NCI-H1092 treated with DMSO at 0.1 percent for 48 hours (cell line): Measurements from ENCODE around the gene DDX39A.

ENCODE experiments used
- DNase-seq: peaks from one replicate; lab custom pipeline; 2025; lab: John Stamatoyannopoulos, UW

The DDX39A gene

DNA sequence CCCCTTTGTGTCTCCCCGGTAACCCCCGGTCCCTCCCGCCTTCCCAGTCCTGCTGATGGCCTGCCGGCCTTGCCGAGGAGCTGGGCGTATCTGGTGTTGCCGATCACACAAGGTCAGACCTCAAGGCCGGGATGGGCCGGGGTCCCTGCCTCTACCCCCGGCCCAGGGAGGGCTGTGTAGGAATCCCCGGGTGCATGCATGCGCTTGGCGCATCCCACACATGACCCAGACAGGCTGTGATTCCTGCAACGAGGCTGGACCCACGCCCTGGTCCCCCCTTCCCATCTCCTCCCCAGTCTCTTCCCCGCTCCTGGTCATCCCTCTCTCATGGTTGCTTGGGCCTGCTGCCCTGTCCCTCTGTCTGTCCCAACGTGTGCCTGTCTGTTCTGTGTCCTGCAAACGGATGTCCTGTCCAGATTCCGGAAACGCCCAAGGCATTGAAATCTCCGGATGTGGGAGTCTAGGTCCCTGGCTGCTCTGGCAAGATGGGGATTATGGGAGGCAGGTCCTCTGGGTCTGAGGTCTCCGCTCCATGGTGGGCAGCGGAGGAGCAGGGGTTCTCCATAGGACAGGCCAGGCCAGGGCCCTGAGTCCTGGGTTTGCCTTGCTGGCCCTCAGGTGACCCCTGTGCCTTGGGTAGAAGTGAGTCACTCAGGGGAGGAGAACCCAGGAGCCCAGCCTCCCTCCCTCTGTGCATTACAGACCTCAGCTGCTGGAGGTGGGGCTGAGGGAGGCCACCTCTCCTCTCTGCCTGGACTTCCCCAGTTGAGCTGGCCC is 15.6 kb upstream of the DDX39A start:
- DNase-seq, result no peak

DNA sequence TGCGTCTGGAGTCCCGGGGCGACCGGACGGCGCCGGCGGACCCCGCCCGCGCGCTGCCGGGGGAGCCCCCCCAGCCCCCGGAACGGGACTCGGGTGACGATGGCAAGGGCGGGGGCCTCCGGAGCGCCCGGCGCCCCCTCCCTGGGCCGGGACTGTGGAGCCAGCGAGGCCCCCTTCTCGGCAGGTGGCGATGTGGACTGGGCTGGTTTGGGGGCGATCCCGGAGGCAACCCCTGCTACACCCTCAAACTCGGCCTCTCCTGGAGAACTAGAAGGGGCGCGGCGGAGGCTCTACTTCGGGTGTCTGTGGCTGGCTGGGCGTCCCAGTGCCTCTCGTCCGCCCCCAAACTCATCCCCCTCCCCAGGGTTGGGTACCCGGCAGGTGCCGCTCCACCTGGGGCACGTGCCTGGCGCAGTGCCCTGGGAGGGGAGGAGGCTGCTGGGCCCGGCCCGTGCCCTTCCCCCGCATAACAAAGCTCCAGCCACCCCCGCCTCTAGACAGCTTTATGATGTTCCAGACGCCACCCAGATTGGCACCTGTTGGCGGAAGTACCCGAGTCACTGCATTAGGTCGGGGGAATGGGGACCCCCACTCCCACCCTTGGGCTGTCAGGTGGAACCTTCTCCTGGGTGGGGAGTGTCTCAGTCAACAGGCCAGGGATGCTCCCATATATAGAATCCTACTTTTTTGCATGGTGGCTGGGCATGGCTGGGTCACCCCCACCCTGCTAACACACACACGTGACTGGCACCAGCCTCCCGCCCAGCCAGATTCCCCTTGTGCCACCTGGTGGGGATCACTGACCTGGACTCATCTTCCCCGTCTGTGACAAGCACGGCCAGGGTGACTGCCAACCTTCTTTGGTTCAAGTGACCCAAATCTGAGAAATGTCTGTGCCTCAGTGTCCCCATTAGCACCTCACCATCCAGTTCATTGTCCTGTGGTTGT is 14.7 kb upstream of the DDX39A start:
- DNase-seq, result peak; percentile 53

DNA sequence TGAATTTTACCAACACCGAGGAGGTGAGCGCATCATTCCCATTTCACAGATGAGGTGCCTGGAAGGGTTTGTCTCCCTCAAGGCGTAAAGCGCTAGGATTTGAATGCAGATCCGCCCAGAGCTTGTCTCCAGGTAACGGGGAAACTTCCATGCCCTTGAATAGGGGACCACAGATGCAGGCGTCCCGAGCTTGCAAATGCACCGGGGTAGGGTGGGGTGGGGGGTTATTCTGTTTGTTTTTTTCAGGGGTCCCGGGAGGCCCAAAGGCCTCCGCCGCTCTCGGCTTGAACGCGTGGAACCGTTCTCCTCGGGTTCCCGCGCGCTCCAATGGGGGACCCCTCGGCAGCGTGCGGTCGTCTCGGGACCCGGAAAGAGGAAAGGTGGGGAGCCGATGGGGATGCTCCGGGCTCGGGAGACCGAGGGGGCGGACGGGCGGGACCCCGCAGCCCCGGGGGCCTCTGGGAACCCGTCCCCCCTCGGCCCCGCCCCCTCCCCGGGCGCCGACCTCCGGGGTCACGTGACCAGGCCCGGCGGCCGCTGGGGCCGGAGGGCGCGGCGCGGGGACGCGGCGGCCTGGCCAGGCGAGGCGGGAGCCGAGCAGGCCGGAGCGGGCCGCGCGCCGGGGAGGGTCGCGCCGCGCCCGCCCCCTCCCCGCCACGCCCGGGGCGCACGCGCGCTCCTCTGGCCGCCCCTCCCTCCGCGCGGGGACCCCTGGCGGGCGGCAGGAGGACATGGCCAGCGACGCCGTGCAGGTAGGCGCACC is 13.8 kb upstream of the DDX39A start, which contains the start of gene PKN1:
Gene PKN1 (plus strand): TSS at position 516 of the 763 bp plus-strand sequence. CDS start 216 bp downstream, at position 732.
- peak; percentile 53 for DNase-seq

DNA sequence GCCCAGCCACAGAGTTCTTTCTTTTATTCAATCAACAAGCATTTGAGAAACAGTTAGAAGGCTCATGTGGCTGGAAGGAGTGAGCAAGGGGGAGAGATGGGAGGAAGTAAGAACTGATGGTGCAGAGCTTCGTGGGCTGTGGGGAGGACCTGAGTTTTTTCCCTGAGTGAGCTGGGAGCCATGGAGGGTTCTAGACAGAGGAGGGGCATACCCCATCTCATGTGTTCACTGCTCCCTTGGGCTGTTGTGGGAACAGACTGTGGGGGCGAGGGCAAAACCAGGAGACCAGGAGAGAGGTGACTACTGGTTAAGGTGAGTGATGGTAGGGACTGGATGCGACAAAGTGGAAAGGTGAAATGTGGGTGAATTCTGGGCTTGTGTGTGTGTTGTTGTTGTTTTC is 11.6 kb upstream of the DDX39A start:
- DNase-seq, result no peak

DNA sequence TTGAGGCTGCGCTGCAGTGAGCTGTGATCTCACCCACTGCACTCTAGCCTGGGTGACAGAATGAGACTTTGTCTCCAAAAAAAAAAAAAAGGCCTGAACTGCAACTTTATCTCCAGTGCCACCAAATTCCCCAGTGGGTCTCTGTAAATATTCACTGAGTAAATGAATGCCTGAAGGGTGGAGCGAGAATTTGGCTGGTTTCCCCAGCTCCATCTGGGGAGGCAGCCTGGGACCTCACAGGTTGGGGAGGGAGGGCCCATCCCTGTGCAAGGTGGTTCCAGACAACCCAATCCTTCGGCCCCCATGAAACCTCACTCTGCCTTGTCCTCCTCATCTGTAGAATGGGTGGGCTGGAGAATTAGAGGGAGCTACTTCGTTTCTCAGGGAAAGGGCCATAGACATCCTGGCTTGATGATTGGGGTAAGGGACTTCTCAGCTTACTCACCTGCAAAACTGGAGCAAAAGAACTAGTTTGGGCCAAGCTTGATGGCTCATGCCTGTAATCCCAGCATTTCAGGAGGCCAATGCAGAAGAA is 9.8 kb upstream of the DDX39A start:
- no peak for DNase-seq

DNA sequence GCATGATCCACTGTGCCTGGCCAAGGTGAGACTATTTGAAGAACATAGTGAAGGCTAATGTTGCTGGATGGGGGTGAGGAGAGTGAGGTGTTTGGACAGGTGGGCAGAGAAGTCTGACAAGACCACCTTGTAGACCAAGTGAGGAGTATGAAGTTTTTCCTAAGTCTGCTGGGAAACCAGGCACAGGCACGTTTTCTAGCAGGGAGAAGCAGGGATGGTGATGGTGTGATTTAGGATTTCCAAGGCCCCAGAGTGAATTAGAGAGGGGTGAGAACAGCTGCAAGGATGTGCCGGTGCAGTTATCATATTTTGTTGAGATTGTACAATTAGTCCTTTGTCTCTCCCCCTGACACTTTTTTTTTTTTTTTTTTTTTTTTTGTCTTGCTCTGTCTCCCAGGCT is 8.3 kb upstream of the DDX39A start:
- no peak for DNase-seq

DNA sequence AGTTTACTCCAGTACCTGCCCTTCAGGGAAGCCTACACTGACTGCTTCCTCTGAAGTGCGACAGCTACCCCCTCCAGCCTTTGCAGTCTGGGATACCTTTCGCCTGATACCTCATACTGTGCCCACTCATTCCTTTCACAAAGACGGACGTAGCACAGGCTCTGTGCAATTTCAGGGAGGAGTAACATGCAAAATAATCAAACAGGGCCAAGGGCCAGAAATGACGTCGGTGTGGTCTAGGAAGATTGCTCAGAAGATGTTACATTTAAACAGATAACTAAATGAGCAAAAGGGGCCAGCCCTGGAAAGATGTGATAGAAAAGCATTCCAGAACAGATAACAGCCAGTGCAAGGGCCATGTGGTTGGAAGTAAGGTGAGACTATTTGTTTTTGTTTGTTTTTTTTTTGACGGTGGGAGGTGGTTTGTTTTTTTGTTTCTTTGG is 6.6 kb upstream of the DDX39A start:
- no peak for DNase-seq

DNA sequence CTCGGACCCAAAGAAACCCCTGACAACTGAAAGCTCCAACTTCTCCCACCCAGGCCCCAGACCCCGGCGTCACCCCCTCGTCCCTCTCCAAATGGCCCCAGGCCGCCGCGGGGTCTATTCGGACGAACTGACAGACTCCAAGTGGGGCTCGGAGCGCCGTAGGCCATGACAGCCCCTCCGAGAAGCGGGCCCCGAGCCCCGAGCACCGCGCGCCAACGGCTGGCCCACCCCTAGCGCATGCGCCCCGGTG is 360 bp downstream of the DDX39A start:
- no peak for DNase-seq

DNA sequence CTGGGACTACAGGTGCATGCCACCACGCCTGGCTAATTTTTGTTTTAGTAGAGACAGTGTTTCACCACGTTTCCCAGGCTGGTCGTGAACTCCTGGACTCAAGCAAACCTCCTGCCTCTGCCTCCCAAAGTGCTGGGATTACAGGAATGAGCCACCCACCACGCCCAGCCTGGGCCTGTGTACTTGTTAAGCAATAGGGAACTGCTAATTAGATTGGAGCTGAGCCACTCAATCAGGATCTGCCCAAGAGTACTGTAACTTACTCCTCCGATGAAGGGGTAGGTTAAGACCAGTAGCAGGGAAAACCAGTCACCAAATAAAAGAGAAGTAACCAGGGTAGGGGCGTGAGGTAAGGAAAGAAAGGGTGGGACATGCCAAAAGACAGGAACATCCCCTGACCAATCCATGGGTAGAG is 2.3 kb downstream of the DDX39A start:
- no peak for DNase-seq

DNA sequence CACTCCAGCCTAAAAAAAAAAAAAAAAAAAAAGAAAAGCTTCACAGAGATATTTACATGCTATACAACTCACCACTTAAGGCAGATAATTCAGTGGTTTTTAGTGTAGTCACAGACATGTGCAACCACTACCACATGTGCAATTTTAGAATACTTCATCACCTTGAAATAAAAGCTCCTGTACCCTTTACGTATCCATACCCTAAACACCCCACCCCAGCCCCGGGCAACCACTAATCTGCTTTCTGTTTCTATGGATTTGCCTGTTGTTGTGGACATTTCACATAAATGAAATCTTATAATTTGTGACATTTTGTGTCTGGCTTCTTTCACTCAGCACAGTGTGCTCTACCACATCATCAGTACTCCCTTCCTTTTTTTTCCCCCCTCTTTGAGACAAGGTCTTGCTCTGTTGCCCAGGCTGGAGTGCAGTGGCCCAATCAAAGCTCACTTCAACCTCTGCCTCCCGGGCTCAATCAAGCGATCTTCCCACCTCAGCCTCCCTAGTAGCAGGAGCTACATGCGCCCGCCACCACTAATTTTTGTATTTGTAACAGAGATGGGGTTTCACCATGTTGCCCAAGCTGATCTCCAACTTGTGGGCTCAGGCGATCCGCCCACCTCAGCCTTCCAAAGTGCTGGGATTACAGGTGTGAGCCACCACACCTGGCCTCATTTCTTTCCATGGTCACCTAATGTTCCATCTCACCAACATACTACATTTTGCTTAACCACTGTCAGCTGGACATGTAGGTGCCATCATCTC is 4.0 kb downstream of the DDX39A start:
- no peak for DNase-seq

DNA sequence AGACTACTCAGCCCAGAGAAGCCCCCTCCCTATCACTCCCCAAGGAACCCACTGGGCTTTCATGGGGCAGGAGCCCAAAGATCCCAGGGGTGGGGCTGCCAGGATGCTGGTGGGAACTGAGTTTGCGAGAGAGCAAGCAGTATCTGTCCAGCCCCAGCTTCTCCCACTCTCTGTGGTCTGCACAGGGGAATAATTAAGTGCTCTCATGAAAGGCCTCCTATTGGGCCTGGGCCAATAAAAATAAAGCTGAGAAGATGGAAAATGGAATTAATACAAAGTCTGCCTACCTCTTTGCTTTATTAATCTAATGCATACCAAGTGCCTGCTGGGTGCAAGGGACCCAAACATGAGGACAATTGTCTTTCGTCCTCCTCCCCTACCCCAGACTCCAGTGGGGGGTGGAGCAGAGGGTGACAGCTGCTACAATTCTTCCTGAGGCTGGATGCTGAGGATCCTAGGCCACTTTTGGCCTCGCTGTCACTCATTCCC is 5.4 kb downstream of the DDX39A start:
- no peak for DNase-seq

DNA sequence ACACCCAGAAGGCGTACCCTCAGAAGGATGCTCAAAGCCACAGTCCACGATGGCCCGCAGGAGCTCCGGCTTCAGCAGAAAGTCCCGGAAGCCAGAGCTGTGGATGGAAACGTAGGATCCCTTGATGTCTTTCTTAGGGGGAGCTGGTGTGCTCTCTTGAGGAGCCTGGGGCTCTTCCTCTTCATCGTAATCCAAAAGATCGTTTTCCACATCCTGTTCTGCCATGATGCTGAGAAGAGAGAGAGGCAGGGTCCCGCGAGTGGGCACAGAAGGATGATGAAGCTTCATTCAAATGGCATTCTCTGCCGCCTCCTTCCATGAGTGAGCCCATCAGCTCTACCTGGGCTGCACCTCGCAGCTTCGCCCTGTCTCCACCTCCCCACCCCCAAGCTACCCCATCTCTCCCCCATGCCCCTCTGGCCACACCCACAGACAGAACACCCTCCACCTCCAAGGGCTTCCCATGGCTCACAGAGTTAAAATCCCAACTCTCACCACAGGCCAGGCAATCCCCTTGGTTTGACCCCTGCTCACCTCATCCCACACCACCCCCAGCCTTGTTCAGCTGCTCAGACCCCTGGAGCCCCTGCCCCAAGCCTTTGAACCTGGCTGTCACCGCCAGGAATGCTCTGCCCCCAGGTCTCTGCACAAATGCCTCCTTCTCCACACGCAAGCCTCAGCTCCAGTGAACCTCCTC is 6.0 kb downstream of the DDX39A start:
- DNase-seq, result no peak

DNA sequence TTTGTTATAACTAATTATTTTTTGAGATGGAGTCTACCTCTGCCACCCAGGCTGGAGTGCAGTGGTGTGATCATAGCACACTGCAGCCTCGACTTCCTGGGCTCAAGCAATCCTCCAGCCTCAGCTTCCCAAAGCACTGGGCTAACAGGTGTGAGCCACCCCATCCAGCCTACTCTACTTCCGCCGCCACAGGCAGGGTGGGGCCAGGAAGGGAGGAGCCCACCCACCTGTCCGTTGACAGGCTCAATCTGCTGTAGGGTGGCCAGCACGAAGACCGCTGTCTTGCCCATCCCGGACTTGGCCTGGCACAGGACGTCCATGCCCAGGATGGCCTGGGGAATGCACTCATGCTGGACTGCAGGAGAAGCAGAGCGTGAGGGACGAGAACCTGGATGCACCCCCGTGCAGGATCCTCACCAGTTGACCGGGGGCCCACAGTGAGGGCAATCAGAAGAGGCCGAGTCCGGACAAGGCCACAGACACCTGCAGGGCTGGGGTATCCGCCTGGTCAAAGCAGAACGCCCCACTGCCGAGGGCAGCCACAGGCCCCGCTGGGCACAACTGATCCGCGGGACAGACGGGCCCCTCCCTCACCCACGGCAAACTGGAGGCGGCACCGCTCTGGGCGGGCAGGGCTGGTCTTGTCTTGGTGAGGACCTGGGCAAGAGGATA is 6.7 kb downstream of the DDX39A start:
- no peak for DNase-seq

DNA sequence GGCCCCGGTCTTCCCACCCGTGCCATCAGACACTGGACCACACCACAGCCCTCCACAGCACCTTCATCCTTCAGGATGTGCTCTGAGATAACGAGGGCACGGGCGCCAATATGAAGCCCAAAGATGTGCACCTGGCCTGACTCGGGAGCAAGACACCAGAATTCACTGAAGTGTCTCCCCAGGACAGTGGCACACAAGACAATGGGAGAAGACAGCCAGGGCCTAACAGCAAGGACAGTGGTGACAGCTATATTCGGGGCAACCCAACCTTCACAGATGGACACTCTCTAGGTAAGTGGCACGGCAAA is 7.2 kb downstream of the DDX39A start:
- DNase-seq, result no peak

DNA sequence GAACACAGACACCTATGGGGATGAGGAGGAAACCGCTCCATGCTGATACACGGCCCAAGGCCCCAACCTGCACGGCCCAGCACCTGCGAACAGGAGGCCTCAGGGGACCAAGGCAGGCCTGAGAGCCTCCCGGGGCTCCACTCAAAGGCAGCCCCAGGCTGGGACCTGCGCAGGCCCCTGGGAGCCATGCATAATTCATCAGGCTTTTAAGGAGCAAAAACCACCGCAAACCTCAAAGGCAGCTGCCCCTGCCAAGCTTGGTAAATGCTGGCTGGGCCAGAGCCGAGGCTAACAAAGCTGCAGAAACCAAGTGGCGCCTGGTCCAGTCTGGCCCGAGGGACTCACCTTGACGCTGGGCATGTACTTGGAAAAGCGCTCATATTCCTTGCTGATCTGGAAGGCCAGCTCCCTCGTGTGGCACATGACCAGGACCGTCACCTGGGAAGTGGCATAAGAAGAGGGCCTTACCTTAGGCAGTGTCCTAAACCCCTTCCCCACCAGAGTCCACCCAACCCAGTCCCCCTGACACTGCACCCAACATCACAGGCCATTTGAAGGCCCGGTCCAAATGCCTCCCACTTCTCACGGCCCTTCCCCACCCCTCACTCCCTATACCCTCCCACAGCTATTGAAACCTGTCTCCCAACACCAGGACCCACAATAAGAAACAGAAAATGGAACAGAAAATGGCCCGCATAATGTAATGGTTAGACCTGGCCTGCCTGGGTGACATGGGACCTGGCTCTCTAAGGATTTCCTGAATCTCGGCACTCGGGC is 7.8 kb downstream of the DDX39A start:
- no peak for DNase-seq

DNA sequence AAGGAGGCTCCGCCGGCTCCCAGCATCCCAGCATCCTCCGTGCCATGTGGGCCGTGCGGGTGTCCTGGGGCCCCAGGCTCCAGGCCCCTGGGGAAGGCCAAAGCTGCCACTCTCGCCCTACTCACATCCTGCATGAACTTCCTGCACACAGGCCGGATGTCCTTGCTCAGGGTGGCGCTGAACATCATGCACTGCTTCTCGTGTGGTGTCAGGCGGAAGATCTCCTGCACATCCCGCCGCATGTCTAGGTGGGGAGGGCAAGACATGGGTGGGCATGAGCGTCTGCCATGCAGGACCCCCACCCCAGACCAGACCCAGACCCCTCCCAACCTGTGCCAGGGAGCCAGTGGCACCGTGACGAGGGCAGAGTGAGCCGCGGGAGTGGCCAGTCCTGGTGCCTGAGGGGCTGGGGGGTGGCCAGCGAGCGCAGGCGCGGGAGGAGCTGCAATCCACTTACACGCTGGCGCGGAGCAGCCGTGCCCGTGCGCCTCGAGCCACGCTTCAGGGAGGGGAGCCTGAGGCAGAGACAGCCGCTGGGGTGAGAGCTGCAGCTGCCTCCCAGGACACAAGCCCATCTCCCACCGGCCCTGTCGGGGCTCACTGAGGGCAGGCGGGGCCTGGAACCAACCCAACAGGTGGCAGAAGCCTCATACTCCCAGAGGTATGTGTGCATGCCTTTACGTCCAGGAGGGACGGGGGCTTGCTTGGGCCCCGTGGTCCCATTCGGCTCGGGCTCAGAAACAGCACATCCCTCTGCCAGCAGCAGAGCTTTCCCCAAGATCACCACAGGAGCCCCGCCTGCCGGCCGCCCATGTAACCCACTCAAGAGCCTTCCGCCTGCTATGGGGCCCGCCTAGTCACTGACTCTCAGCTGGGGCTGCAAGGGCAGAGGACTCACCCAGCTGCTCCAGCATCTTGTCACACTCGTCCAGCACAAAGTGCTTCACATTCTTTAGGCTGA is 8.8 kb downstream of the DDX39A start:
- DNase-seq, result no peak

DNA sequence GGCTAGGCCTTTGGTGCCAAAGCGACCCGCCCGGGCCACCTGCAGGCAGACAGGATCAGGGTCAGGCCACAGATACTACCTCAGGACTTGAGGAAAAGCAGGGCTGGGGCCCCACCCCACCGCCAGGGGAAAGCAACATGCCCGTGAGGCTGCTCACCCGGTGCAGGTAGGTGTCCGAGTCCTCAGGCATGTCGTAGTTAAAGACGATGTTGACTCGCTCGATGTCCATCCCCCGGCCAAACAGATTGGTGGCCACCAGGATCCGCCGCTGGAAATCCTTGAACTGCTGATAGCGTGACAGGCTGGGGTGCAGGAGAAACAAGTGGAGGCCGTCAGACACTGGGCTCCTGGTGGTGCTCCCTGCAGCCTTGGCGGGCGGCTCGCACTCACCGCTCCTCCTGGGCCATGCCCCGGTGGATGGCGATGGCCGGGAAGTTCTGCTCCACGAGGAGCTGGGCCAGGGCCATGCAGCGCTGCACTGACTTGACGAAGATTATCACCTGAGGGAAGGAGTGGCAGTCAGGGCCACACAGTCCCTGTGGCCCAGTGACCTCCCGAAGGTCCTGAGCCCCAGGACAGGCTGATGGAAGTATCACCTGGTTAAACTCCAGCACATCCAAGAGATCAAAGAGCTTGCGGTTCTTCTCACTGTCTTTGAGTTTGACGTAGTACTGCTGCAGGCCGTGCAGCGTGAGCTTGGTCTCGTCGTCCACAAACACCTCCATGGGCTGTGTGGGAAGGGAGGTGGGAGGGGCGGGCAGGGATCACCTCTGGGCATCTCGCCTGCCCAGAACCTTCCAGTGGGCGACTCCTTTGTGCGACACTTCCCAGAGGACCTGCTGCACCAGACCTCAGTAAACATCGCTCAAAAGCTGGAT is 9.8 kb downstream of the DDX39A start:
- DNase-seq, result no peak
